Hematopoietic multipotent progenitor cell treated with erythropoietin and hydrocortisone succinate and interleukin-3 and kit ligand, for 17 days (in vitro differentiated cells): ENCODE data around the gene AGRN.
A peak's percentile ranks its signal among the peaks of the same experiment; 100 is the strongest.
"Not testable (repeated sequence)": the region's sequence is repeated elsewhere in the genome, so short reads cannot be mapped to it uniquely, and the experiment has no call there.

Experiments
- DNase-seq: peaks from one replicate; pipeline ENCODE4 v3.0.0-alpha.2; 2015; ENCODE audit warnings: low spot score

AGRN gene

DNA sequence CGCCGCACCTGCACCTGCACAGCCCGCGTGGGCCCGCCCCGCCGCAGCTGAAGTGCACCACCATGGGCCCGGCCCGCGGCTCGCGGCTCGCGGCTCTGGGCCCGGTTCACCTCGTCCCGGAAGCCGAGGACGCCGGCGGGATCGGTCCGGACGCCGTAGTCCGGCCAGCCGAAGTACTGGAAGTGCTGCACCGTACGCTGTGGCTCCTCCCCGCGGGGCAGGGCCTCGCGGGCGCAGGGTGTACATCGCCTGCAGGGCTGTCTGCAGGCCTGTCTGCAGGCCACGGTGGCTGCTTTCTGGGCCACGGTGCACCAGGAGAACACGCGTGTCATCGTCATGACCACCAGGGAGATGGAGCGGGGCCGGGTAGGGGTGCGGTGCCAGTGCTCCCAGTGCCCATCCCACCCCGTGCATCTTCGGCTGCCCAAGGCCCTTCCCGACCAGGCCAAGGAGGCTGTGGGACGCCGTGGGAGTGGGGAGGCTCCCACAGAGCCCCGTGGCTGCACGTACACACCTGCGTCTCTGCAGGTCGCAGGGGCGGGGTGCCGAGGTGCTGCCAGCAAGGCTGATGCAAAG is 47.5 kb downstream of the AGRN start:
- no peak for DNase-seq

DNA sequence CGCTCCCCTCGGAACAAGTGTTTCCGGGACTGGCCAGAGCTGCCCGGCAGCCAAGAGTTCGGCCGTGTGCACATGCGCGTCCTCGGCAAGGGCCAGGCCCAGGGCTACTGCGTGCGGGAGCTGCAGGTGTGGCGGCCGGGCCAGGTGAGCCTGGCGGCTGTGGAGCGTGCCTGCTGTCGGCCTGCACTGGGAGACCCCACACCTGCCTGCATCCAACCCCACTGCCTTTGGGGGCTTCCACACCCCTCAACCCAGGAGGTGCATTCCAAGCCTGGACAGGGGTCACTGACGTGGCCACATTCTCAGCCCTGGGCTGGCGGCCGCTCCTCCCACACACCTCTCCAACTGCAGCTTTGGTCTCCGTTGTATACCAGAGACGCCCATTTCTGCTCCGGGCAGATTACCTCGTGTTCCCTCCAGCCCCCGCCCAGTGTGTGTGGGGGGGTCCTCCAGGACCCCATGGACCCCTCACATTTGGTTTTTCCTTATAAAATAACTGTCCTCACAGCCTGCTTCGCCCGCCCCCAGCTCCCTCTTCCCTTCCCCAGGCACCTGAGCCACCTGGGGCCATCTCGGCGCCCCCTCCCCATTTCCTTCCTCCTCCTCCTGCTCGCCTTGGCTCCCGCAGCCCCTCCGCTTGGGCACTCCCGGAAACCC is 48.1 kb downstream of the AGRN start:
- no peak for DNase-seq

DNA sequence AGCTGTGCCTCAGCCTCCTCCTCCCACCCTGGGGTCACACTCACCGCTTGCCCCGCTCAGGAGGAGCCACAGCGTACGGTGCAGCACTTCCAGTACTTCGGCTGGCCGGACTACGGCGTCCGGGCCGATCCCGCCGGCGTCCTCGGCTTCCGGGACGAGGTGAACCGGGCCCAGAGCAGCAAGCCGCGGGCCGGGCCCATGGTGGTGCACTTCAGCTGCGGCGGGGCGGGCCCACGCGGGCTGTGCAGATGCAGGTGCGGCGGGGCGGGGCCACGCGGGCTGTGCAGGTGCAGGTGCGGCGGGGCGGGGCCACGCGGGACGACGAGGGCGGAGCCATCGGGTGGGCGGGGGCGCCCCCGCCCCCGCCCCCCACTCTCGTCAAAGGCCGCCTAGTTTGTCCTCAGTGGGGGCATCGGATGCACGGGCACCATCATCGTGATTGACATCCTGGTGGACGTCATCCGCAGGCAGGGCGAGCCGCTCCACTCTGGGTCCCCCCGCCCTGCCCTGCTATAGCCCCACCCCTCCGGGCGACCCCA is 48.7 kb downstream of the AGRN start:
- peak; percentile 47 for DNase-seq

DNA sequence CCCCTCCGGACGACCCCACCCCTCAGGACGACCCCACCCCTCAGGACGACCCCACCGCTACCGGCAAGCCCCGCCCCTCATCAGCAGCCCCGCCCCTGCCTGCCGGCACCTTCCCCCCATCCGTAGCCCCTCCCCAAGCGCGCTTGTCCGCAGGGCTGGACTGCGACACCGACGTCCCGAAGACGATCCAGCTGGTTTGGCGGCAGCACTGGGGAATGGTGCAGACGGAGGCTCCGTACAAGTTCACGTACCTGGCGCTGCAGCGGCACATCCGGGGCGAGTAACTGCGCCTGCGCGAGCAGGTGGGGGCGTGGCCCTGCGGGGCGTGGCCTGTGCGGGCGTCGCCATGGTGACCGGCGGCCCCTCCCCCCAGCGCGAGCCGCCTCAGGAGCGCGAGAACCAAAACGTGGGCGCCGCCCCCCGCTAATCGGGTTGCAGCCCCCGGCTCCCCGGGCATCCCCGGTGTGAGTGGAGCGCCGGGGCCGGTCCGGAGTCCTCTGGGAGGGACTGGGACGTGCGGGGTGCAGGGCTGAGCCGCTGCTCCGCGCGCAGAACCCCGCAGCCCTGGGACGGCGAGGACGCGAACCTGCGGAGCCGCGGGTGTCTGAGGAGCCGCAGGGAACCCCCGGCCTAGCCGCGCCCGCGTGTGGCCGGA is 49.3 kb downstream of the AGRN start:
- DNase-seq, result peak; percentile 87

DNA sequence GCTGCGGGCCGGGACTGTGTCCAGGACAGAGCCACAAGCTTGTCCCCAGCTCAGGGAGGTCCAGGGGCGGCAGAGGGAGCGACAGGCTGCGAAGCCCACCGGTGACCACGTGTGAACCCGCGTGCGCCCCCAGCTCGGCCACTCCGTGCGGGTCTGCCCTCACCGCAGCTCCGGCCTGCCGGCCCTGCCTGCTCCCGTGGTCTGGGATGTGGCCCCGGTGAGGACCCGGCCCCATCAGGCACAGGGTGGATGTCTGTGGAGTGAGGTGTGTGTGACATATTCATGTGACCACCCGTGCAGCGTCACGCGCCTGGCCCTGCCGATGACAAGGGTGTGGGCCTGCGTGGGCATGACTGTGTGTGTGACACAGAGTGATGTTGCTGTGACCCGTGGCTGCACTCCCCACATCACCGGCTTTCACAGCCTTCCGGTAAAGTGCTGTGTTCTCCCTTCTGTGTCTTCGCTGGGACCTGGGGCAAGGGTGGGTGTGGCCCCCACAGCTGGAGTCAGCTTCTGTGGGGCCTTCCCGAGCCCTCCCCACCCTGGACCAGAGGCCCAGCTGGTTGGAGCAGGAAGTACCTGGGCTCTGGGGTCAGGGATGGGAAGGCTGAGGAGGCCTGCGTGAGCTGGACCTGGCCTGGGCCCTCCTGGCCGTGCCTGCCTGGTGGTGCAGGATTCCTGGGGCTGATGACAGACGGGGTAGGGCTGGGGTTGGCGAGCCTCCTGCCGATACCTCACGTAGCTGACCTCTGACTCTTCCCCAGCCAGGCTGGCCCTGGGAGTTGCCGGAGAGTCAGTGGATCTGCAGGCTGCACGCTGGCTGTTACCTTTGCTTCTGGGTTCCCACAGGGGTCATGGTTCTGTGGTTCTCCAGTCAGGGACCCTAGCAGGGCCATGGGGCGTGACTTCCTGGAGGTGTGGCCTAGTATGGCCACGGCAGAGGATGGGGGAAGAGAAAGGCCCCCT is 50.1 kb downstream of the AGRN start:
- no peak for DNase-seq

DNA sequence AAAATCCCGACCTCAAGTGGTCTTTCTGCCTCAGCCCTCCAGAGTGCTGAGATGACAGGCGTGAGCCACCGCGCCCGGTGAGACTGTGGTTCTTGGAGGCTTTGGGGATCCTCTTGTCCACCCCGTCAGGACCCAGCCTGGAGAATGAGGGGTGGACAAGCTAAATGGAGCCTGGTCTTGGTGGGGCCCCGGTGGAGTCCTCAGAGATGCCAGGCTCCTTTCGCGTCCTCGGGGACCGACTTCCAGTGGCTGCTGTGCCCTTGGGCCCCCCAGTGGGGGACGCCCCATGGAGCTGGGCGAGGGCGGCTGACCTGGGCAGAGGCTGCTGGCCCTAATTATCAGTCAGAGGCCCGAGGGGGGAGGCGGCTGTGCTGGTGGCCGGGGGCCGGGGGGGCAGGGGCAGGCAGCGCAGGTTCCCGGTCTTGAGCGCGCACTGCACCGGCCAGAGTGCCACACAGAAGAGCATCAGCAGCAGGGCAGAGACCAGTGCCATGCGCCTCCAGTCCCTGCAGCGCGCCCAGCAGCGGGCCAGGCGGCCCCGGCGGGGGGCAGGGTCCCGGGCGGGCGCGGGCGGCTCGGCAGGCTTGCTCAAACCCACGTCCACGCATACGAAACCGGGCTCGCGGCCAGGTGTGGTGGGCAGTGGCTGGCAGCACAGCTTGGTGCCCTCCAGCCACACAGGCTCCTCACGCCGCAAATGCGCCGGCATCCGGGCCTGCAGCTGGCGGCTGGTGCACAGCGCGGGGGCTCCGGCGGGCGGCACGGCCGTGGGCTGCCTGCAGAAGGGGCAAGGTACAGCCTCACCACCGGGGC is 51.8 kb downstream of the AGRN start:
- DNase-seq, result no peak

DNA sequence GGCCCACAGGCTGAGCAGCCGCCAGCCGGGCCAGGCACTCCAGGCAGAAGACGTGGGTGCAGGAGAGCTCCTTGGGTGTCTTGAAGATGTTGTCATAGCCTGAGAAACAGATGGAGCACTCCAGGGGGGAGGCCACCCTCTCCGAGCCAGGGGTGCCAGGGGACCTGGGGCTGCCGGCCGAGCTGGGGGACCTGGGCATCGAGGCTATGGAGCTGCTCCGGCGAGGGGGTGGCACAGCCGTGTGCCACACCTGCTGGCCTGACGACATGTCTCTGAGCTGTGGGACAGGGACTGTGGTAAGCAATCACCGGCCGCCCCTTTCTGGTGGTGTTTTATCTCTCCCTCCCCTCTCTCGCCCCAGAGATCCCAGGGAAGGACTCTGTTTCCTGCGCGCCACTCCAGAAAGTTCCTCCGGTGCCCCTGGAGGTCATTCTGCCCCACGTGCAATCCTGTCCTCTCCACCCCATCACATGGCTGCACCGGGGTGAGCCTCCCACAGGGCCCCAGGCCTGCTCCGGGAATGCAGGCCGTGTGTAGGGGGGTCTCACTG is 52.5 kb downstream of the AGRN start:
- no peak for DNase-seq

DNA sequence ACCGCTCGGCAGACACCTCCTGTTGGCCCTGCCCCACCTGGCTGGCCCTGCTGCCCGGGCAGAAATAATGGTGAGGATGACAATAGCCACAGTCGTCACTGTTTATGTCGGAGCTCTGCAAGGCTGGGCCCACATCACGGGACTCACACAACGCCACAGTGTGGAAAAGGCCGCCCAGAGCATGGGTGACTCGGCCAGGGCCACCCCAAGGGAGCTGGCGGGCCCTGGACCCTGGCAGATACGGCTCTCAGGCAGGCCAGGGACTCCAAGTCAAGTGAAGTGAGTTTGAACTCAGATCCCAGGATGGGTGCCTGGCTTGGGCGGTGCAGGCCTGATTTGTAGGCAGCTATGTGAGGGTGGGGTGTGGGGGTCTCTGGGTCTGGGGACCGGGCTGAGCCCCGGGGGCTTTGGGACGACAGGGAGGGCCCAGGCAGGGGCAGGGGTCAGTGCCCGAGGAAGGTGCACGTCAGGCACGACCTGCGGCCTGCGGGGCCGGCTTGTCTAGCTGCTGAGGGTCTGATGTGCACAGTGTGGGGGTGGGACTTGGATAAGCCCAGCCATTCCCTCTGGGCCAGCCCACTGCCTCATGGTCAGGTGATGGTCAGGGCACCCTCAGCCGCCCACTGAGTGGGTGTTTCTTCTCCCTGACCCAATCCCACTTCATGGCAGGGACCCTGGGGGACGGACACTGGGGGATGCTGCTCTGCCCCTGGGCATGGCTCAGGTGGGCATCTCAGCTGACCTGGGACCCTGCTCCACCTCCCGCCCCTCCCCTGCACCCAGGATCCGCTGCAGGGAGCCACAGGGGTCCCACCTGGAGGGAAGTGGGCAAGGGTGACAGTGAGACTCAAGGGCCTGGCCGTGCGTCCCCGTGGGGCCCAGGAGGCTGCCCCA is 53.2 kb downstream of the AGRN start:
- DNase-seq, result no peak

DNA sequence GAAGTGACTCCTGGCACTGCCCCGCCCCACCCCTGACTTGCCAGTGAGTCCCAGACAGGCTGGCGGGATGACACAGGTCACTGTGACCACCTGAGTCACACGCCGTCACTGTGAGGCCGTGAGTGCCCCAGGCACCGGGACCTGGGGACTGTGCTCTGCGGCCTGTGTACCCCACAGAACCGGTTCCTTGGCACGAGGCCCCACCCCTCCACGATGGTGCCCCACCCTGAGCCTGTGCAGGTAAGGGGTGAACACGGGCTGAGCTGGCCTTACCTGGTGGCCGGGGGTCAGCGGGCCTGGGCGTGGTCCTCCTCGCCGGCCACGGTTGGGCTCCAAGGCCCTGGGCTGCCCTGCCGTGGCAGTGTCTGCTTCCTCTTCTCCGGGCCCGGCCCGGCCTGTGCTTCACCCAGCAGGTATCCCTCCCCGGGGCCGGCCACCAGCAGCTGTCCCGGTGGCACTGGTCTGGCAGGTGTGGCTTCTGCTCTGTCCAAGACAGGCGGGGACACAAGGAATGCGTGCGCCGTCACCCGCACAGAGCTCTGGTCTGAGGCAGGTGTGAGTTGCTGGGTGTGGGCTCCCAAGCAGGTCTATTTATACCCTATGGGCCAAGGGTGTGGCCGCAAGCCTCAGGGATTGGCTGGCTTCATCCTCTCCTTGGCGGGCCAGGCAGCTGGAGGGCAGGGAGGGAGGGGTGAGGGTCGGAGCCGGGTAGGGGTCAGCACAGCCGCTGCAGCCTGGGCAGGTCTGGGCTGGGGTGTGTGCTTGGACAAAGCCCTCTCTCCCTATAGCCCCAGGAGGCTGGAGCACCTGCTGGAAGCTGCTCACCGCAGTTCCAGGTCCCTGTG is 54.0 kb downstream of the AGRN start, which contains the start of gene RNF223:
Gene RNF223, minus strand, starts transcription at position 564 of the 845 bp plus-strand sequence. CDS start 1,740 bp downstream, outside the sequence.
- no peak for DNase-seq

DNA sequence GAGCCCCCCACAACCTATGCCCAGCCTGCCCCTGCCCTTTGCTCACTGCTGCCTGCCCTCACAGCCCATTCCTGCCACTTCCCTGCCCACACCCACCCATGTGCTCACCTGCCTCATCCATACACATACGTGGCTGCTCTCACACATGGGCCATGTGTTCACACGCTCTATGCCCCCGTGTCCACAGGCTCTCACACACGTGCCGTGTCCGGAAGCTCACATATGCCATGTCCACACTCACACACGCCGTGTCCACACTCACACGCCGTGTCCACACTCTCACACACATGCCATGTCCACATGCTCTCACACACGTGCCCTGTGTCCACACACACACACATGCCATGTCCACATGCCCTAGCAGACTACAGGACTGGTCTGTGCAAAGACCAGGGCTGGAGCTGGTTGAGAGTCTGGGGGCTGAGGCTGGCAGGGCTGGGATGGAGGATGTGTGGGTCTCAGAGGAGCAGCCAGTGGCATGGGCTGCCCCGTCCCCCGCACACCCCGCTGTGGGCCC is 54.8 kb downstream of the AGRN start:
- DNase-seq, result no peak

DNA sequence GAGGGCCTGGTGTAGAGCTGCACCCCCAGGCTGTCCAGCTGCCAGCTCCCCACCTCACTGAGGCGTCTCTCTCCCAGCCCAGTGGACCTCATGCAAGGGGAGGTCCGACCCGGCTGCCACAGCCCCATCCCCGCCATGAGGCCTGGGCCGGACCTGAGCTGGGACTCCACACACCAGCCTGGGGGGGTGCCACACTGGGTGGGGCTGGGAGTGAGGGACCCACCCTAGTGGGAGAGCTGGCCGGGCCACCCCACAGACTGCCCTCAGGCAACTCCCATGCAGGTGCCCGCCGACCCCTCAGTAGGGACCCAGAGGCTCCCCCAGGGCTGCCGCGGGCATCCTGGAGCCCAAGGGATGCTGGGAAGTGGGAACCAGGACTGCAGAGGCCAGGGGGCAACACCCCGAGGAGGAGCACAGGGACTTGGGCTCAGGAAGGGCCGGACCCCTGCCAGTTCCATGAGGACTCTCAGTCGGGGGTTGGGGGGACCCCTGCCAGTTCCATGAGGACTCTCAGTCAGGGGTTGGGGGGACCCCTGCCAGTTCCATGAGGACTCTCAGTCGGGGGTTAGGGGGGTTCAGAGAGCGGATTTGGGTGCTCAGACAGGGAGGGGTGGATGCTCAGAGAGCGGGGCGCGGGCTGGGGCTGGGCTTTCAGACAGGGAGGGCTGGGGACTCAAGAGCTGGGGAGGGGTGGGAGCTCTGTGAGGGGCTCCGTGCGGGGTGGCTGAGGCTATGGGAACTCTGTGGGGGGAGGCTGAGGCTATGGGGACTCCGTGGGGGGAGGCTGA is 55.4 kb downstream of the AGRN start:
- DNase-seq, result no peak

DNA sequence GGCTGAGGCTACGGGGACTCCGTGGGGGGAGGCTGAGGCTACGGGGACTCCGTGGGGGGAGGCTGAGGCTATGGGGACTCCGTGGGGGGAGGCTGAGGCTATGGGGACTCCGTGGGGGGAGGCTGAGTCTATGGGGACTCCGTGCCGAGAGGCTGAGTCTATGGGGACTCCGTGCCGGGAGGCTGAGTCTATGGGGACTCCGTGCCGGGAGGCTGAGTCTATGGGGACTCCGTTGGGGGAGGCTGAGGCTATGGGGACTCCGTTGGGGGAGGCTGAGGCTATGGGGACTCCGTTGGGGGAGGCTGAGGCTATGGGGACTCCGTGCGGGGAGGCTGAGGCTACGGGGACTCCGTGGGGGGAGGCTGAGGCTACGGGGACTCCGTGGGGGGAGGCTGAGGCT is 57.5 kb downstream of the AGRN start:
- DNase-seq, result not testable (repeated sequence)

DNA sequence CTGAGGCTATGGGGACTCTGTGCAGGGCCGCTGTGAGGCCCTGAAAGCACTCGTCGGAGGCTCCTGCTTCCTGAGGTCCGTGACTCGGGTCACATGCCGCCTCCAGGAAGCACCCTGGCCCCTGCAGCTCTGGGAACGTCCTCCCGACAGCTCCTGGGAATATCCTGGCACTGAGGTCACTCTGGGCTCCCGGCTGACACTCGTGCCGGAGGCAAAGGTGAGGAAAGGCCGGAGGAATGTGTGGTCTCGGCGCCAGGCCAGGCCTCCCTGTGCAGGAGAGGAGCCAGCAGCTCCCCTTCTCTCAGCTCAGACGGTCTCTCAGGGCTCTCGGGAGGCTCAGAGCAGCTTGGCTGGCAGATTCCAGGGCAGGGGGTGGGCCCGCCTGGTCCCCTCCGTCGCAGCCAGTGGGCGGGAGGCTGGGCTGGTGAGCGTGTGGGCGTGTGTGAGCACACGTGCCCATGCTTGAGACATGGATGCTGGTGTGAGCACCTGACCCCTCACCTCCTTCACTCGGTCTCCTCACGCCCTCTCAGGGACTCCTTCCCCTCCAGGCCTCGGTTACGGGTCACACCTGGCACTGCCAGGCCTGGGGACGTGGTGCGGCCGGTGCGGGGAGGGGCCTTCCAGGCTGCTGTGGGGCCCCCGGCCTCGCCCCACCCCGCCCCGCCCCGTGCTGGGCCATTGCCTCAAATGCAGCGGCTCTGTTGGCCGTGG is 59.6 kb downstream of the AGRN start:
- DNase-seq, result no peak

DNA sequence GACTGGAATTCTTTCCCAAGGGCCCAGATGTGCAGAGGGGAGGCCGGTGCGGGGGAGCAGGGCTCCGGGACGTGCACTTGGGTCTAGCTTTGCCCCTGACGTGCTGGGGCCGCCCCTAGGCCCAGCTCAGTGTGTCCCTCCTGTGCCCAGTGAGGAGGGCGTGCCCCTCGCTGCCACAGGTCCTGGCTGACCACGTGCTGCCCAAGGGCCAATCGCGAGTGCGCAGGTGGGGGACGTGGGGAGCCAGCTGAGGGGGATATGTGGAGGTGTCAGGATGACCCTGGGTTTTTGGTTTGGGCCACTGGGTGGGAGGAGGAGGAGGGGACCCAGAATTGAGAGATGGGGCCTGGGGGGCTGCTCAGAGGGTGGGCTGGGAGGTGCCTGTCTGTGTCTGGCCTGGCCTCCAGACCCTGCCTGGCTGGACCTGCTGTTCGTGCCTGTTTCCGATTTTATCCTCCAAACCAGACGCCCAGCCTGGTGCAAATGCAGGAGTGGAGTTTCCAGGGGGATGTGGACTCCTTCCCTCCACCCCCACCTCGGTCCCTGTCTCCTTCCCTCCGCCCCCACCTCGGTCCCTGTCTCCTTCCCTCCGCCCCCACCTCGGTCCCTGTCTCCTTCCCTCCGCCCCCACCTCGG is 60.3 kb downstream of the AGRN start:
- no peak for DNase-seq

DNA sequence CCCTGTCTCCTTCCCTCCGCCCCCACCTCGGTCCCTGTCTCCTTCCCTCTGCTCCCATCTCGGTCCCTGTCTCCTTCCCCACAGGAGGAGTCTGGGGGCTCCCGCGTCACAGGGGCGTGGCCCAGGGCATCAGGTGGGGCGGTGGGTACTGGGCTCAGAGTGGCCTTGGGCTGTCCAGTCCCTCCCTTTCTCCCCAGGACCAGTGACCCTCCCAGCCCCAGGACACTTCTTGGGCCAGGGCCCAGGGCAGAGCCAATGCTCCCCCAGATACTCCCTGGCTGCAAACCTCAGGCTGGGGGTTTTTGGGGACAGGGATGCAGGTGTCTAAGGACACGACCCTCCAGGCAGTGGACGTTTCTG is 61.0 kb downstream of the AGRN start:
- DNase-seq, result no peak

DNA sequence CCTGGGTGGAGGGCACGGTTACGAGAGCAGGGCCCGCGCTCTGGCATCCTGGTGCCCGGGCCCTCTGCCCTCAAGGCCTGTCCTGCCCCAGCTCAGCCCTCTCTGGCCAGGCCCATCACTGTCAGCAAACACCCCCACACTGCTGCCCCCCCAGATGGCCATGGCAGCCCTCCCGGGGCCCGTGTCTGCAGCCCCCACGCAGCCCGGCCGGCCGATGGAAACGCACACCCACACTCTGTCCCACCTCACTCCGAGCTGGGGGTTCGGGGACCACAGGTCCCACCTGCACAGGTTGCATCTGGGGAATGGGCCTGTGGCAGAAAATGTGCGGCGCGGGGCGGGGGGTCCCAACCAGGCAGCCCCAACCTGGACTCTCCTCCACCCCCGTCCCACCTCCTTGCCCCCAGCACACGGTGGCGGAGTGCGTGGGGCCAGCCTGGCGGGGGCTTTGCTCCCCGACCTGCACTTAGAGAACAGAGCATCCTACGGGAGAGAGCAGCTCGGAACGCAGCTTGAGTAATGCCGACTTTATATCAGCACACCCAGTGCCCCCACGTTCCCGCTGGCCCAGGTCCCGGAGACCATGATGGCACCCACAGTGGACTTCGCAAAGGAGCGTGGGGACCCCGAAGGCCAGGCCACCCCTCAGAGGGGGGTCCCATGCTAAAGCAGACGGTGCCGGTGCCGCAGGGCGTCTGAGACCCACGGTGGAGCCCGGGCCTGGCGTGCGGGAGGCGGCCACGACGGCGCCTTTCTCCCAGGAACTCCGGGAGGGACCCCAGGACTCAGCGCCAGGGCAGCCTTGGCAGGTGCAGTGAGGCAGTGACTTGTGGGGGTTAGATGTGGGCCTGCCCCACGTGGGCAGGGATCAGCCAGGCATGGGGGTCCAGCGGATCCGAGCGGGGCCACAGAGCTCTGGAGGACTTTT is 61.7 kb downstream of the AGRN start:
- DNase-seq, result no peak
